ENCODE data around the gene RSRC1. TPM values are rescaled to one million over a fixed set of nuclear protein-coding genes. Genes with fewer than 3 reads are reported as not detected.

The RSRC1 gene
- total and polyA plus RNA-seq, 2 of the 13 experiments (the other 11 are each of a cell fraction or from before 2014, with no cell fraction given) = 4.9 to 63.0 TPM

- TF ChIP-seq ZFP91 (CRISPR knock-in tag; IDR thresholded peaks at IDR 0.05; ENCODE audit: borderline replicate concordance) (no peak), RERE (CRISPR knock-in tag; IDR thresholded peaks at IDR 0.05; ENCODE audit: low read depth) (no peak), HNRNPL (IDR thresholded peaks at IDR 0.05; ENCODE audit: low read depth, low read length) (no peak), NBN (conservative IDR thresholded peaks at IDR 0.05) (no peak), GRHL1 (CRISPR knock-in tag; conservative IDR thresholded peaks at IDR 0.05) (no peak), ZEB1 (IDR thresholded peaks at IDR 0.05; ENCODE audit: insufficient replicate concordance, low read depth) (no peak), ELF1 (CRISPR knock-in tag; IDR thresholded peaks at IDR 0.05) (no peak), KDM2A (CRISPR knock-in tag; IDR thresholded peaks at IDR 0.05; ENCODE audit: borderline replicate concordance, low read depth) (no peak), SMARCE1 (IDR thresholded peaks at IDR 0.05; ENCODE audit: borderline replicate concordance) (no peak), SATB2 (CRISPR knock-in tag; IDR thresholded peaks at IDR 0.05) (no peak), TOPORS (CRISPR knock-in tag; IDR thresholded peaks at IDR 0.05) (no peak), ATF7 (IDR thresholded peaks at IDR 0.05) (no peak), ATF7 (CRISPR knock-in tag; IDR thresholded peaks at IDR 0.05) (no peak), THYN1 (CRISPR knock-in tag; IDR thresholded peaks at IDR 0.05; ENCODE audit: borderline replicate concordance, low read depth) (no peak), SOX5 (CRISPR knock-in tag; IDR thresholded peaks at IDR 0.05; ENCODE audit: borderline replicate concordance) (no peak; the same call in 1 of the 2 replicates), TAF1 (CRISPR knock-in tag; IDR thresholded peaks at IDR 0.05) (no peak), ZMYM4 (CRISPR knock-in tag; IDR thresholded peaks at IDR 0.05) (no peak), REPIN1 (CRISPR knock-in tag; IDR thresholded peaks at IDR 0.05; ENCODE audit: borderline replicate concordance, low read depth) (no peak)
Measured at GRCh38 chr3:158471639-158472294, 361.9 kb downstream of the RSRC1 start (continued).

All from HepG2 (cell line).